Stomach (tissue), 9 donors: ENCODE measurements around the gene PTPRD. TPM values are rescaled to one million over a fixed set of nuclear protein-coding genes. Genes with fewer than 3 reads are reported as not detected.

Experiments used
- DNase-seq, 2 donors: peaks; one replicate each; pipeline versions ENCODE4 v3.0.0 to v3.0.0-alpha.2; 2013 to 2019
- H3K27ac ChIP-seq, 5 donors: fragments of 200-600 bp in 4 of 5; sonication (generic) in 4 of 5; one replicate each; pipeline ENCODE4 v1.5.1; 2013 to 2019; ENCODE audit warnings: mild to moderate bottlenecking in 1 of 5, moderate library complexity in 1 of 5
- H3K27me3 ChIP-seq, 3 donors: fragments of 200-600 bp; sonication (generic); one replicate each; pipeline ENCODE4 v1.5.1; 2017 to 2019; ENCODE audit warnings: mixed run types in 1 of 3
- H3K36me3 ChIP-seq, 4 donors: fragments of 200-600 bp; sonication (generic); 1 replicate in 3 of 4; 2 replicates in 1 of 4; pipeline ENCODE4 v1.5.1; 2016 to 2019
- H3K4me1 ChIP-seq, 4 donors: fragments of 200-600 bp; sonication (generic); one replicate each; pipeline ENCODE4 v1.5.1; 2016 to 2019
- H3K4me3 ChIP-seq, 4 donors: fragments of 200-600 bp; sonication (generic) in 3 of 4; one replicate each; pipeline ENCODE4 v1.5.1; 2016 to 2019; ENCODE audit warnings: mild to moderate bottlenecking in 1 of 4
- H3K9me3 ChIP-seq, 4 donors: fragments of 200-600 bp; sonication (generic); one replicate each; pipeline ENCODE4 v1.5.1; 2016 to 2019
- EP300 ChIP-seq: sonication (generic); formaldehyde crosslinking; IDR thresholded peaks from one replicate; pipeline ENCODE4 v1.6.1; 2017; ENCODE audit warnings: antibody characterized with exemption
- POLR2A ChIP-seq, 4 donors: fragments of 450-650 bp; IDR thresholded peaks; one replicate each; pipeline ENCODE4 v1.6.1; 2016; ENCODE audit warnings: antibody characterized with exemption in 4 of 4, control low read depth in 2 of 4, mild to moderate bottlenecking in 1 of 4, moderate library complexity in 1 of 4
- POLR2AphosphoS5 ChIP-seq, 3 donors: sonication (generic); formaldehyde crosslinking; IDR thresholded peaks; one replicate each; pipeline ENCODE4 v1.6.1; 2016; ENCODE audit warnings: antibody characterized with exemption in 3 of 3
- WGBS, 5 donors: extraction: QIAGEN DNeasy Blood & Tissue Kit in 3 of 5; methylation state at CpG; one replicate each; pipeline versions ENCODE4 v1.1.5 to v1.1.7; 2013 to 2018; 5-methylcytosine and 5-hydroxymethylcytosine counted together
- intact Hi-C: fragments of 100-400 bp; cut with DNase I; formaldehyde crosslinking; loops from one replicate; pipeline ENCODE4 v1.15.1; 2023; ENCODE audit warnings: low total_unique reads
- polyA plus RNA-seq, 3 donors: library from polyadenylated mRNA; stranded (reverse); fragments of 200-250 nt; gene quantifications; one replicate each; pipeline ENCODE4 v1.2.3, GENCODE V29; 2013
- total RNA-seq, 5 donors: library from RNA; depleted of rRNA; stranded (reverse); fragments of >200 nt; gene quantifications; one replicate each; pipeline versions ENCODE4 v1.1.0 to v1.2.3, GENCODE V29; 2014 to 2016
- TF ChIP-seq, protein P1 (sequence below), 7 experiments: fragments of 450-650 bp in 4 of 7; fragments of 200-600 bp in 3 of 7; sonication (generic) in 3 of 7; IDR thresholded peaks; one replicate each; pipeline ENCODE4 v1.5.1; 2016 to 2019; ENCODE audit warnings: antibody characterized with exemption in 7 of 7, control low read depth in 2 of 7, mild to moderate bottlenecking in 1 of 7
- donor health status: healthy with polysubstance abuse.
- donor health status: Bipolar disorder and iron deficiency.
- donor health status: healthy.

PTPRD gene
- total and polyA plus RNA-seq, 8 donors, result 0.12 to 53.1 (median 1.2) TPM

DNA sequence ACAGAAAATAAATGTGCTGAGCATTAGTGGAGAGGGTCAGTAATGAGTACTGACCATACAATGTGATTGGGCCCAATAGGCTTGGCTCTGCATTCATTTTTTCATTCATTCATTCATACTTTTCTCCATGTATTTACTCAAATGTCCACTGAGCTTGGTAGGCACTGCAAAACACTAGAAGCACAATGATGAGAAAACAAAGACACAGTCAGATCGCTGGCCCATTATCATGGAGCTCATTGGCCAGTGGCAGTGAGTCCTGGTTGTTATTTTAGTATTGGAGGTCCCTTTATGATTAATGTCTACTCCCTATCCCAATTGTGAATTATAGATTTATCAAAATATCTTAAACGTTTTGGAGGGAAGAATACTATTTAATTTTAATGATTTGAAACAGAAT lies 1733.5 kb downstream of the PTPRD start:
- 69 to 81% (median 74%) methylated on average over 2 of the region's 2 CpGs for WGBS, 5 donors
- Histone ChIP-seq H3K36me3 (no peaks in the 10 kb centered on the region), H3K27me3 (no peaks in the 10 kb centered on the region), H3K27ac (no peak overlapping the region), H3K9me3 (no peaks in the 10 kb centered on the region), H3K4me1 (no peaks in the 10 kb centered on the region), H3K4me3 (no peak overlapping the region)
- DNase-seq, result no peak
- intact Hi-C loops, result no loop called here
- no peak for TF ChIP-seq POLR2A (IDR thresholded peaks at IDR 0.05)
- no peak for TF ChIP-seq POLR2AphosphoS5 (IDR thresholded peaks at IDR 0.05)
- TF ChIP-seq, protein P1, sequence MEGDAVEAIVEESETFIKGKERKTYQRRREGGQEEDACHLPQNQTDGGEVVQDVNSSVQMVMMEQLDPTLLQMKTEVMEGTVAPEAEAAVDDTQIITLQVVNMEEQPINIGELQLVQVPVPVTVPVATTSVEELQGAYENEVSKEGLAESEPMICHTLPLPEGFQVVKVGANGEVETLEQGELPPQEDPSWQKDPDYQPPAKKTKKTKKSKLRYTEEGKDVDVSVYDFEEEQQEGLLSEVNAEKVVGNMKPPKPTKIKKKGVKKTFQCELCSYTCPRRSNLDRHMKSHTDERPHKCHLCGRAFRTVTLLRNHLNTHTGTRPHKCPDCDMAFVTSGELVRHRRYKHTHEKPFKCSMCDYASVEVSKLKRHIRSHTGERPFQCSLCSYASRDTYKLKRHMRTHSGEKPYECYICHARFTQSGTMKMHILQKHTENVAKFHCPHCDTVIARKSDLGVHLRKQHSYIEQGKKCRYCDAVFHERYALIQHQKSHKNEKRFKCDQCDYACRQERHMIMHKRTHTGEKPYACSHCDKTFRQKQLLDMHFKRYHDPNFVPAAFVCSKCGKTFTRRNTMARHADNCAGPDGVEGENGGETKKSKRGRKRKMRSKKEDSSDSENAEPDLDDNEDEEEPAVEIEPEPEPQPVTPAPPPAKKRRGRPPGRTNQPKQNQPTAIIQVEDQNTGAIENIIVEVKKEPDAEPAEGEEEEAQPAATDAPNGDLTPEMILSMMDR (IDR thresholded peaks at IDR 0.05), result no peak
- TF ChIP-seq EP300, result no peak

DNA sequence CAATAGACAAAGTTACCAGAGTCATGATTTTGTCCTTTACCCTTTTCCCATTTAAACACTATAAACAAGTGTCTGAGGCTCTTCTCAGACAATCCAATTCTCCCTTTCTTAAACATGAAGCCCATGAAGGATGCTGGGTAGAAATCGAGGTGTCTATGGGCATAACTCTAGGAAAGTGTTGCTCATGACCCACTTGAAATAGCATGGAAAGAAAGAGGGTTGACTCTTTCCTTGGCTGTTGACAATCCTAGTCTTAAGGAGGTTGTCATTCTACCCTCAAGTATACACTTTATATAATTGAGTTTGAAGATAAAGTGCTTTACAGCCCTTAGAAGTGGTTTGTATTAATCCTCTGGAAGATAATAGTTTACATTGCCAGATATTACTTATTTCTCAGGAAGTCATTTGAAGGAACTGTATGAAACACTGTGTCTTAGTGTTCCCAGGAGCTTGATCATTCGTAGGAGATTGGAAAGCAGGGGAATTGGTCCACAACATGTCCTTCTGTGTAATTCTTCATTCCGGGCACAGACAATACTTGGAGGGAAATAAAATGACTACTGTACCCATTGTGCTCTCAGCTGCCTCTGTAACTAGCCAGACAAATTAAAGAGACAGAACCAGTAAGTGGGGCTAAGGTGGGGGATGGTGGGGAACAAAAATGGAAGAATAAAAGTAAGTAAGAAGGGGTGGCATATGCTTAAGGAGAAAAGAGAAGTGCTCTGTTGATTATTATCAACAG lies 1734.9 kb downstream of the PTPRD start:
- Histone ChIP-seq H3K27ac (no peak overlapping the region), H3K27me3 (no peaks in the 10 kb centered on the region), H3K36me3 (no peaks in the 10 kb centered on the region), H3K4me1 (no peaks in the 10 kb centered on the region), H3K9me3 (no peaks in the 10 kb centered on the region), H3K4me3 (no peak overlapping the region)
- no peak for DNase-seq
- 65 to 79% (median 74%) methylated on average over 3 of the region's 3 CpGs for WGBS, 5 donors
- TF ChIP-seq, protein P1 (IDR thresholded peaks at IDR 0.05), result no peak
- TF ChIP-seq POLR2AphosphoS5 (IDR thresholded peaks at IDR 0.05), result no peak
- TF ChIP-seq POLR2A (IDR thresholded peaks at IDR 0.05), result no peak
- no peak for TF ChIP-seq EP300
- intact Hi-C loops, result no loop called here

DNA sequence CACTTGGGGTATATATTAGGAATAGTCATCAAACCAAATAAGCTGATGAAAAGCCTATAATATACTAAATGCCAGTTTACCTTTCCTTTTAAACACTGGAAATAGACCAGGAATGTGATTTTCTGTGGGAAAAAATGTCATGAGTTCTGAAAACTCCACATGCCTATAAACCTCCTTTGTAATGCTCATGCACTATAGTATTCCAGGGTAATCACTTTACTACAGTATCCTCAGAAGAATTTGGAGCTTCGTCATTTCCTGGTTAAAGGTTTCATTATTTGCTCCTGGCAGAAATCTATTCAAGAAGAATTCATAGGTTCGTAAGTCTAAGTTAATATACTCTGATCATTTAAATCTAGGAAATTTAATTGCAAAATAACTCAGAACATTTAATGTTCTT lies 1736.5 kb downstream of the PTPRD start:
- no peaks in the 10 kb centered on the region for H3K4me1 ChIP-seq
- intact Hi-C loops, result no loop called here
- no peak overlapping the region for H3K4me3 ChIP-seq
- DNase-seq, result no peak
- 84 to 97% (median 85%) methylated on average over 2 of the region's 2 CpGs for WGBS, 5 donors
- H3K27ac ChIP-seq, result no peak overlapping the region
- no peaks in the 10 kb centered on the region for H3K9me3 ChIP-seq
- no peaks in the 10 kb centered on the region for H3K36me3 ChIP-seq
- H3K27me3 ChIP-seq, result no peaks in the 10 kb centered on the region
- TF ChIP-seq POLR2A (IDR thresholded peaks at IDR 0.05), result no peak

DNA sequence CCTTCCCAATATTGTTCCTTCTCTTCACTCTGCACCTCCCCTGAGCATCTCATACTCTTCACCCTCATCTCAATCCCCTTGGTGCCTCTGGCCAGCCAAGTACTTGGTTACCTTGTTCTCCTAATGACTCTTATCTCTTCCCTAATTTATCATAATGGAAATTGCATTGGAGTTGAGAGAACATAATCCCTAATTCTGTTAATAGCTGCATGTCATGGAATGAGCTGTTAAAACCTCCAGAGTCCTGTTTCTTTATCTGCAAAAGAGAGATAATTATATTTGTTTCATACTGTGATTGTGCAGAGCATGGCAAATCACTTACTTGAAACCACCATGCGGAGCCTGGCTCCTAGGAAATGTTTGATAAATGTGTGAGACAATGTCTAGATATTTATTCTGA lies 1738.3 kb downstream of the PTPRD start:
- Histone ChIP-seq H3K4me1 (no peaks in the 10 kb centered on the region), H3K4me3 (no peak overlapping the region), H3K27ac (no peak overlapping the region), H3K9me3 (no peaks in the 10 kb centered on the region), H3K27me3 (no peaks in the 10 kb centered on the region), H3K36me3 (no peaks in the 10 kb centered on the region)
- DNase-seq, result no peak
- intact Hi-C loops, result no loop called here
- TF ChIP-seq POLR2AphosphoS5 (IDR thresholded peaks at IDR 0.05) (no peak), EP300 (no peak), POLR2A (IDR thresholded peaks at IDR 0.05) (no peak)
- TF ChIP-seq, protein P1 (IDR thresholded peaks at IDR 0.05), result no peak
- WGBS, 5 donors, result 35 to 79% (median 57%) methylated on average over 1 of the region's 1 CpG

DNA sequence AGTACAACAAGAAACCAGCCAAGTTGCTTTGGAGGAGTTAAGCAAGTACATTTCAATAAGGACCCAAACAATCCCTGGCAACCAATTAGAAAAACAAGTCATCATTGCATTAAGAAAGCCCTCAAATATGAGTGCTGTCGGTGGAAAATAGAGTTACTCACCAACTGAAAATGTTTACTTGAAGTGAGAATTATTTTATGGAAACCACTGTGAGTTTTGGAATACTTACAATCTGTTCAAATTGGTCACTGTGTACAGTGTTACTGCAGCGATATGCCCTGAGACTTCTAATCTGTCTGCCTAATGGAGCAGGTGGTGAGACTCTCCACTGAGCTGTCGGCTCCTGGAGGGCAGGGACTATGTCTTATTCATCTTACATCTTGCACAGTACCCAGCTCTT lies 1740.0 kb downstream of the PTPRD start:
- H3K4me3 ChIP-seq, result no peak overlapping the region
- no peaks in the 10 kb centered on the region for H3K27me3 ChIP-seq
- H3K36me3 ChIP-seq, result no peaks in the 10 kb centered on the region
- WGBS, 5 donors, result 42 to 58% (median 50%) methylated on average over 3 of the region's 3 CpGs
- intact Hi-C loops, result no loop called here
- no peaks in the 10 kb centered on the region for H3K4me1 ChIP-seq
- no peaks in the 10 kb centered on the region for H3K9me3 ChIP-seq
- no peak for DNase-seq
- no peak for TF ChIP-seq POLR2AphosphoS5 (IDR thresholded peaks at IDR 0.05)
- TF ChIP-seq, protein P1 (IDR thresholded peaks at IDR 0.05), result no peak
- TF ChIP-seq POLR2A (IDR thresholded peaks at IDR 0.05), result no peak
- no peak for TF ChIP-seq EP300
- H3K27ac ChIP-seq, result no peak overlapping the region
